Activated T-helper 1 cell treated with Interleukin-2 at 50 U/mL for 16 hours (primary cell): ENCODE results near the gene SQSTM1.
"Not testable (repeated sequence)": the region's sequence is repeated elsewhere in the genome, so short reads cannot be mapped to it uniquely, and the experiment has no call there.

ENCODE experiments used
- DNase-seq: peaks from one replicate; pipeline ENCODE4 v3.0.0-alpha.2; 2020; ENCODE audit warnings: low read depth

Gene SQSTM1

GRCh38 chr5:179858586-179859427 lies 38.1 kb downstream of the SQSTM1 start, which contains the start of gene MRNIP:
Gene MRNIP, minus strand, starts transcription at chr5:179858817. Its CDS starts 21 bp downstream, at chr5:179858796.
- DNase-seq: peak; percentile 83

- DNase-seq: no peak
These were observed 39.6 kb downstream of the SQSTM1 start for GRCh38 chr5:179860301-179860700.

- DNase-seq: no peak
These were observed 41.6 kb downstream of the SQSTM1 start for GRCh38 chr5:179862296-179862695.

GRCh38 chr5:179862891-179863290 lies 42.2 kb downstream of the SQSTM1 start:
- no peak for DNase-seq

GRCh38 chr5:179863449-179864085 lies 42.9 kb downstream of the SQSTM1 start:
- DNase-seq: no peak

GRCh38 chr5:179864686-179865085 lies 44.0 kb downstream of the SQSTM1 start:
- no peak for DNase-seq

- no peak for DNase-seq
These were observed 45.0 kb downstream of the SQSTM1 start for GRCh38 chr5:179865491-179866240.

- no peak for DNase-seq
These were observed 45.8 kb downstream of the SQSTM1 start for GRCh38 chr5:179866241-179867078.

GRCh38 chr5:179867079-179867465 lies 46.4 kb downstream of the SQSTM1 start:
- no peak for DNase-seq

- DNase-seq: no peak
These were observed 46.8 kb downstream of the SQSTM1 start for GRCh38 chr5:179867476-179867875.

GRCh38 chr5:179868541-179868940 lies 47.8 kb downstream of the SQSTM1 start:
- DNase-seq: no peak

GRCh38 chr5:179869101-179869500 lies 48.4 kb downstream of the SQSTM1 start:
- DNase-seq: no peak

GRCh38 chr5:179869641-179870402 lies 49.1 kb downstream of the SQSTM1 start:
- no peak for DNase-seq

GRCh38 chr5:179870403-179870903 lies 49.7 kb downstream of the SQSTM1 start:
- DNase-seq: no peak

- no peak for DNase-seq
These were observed 50.2 kb downstream of the SQSTM1 start for GRCh38 chr5:179870952-179871351.

- not testable (repeated sequence) for DNase-seq
These were observed 50.8 kb downstream of the SQSTM1 start for GRCh38 chr5:179871533-179871932.

GRCh38 chr5:179872055-179872827 lies 51.5 kb downstream of the SQSTM1 start:
- no peak for DNase-seq

GRCh38 chr5:179872828-179873575 lies 52.3 kb downstream of the SQSTM1 start:
- DNase-seq: no peak

- DNase-seq: no peak
These were observed 52.9 kb downstream of the SQSTM1 start for GRCh38 chr5:179873588-179874110.
